Tibial artery (tissue), 4 donors: ENCODE data around the gene CNOT4.

Experiments
- DNase-seq, 2 donors: peaks; one replicate each; pipeline ENCODE4 v3.0.0-alpha.2; 2019
- H3K27ac ChIP-seq, 2 donors: fragments of 200-600 bp; sonication (generic) in 1 of 2; 1 replicate in 1 of 2; 2 replicates in 1 of 2; pipeline ENCODE4 v1.5.1; 2018 to 2019; ENCODE audit warnings: mild to moderate bottlenecking in 1 of 2
- H3K27me3 ChIP-seq, 2 donors: fragments of 200-600 bp; sonication (generic) in 1 of 2; one replicate each; pipeline versions ENCODE4 v1.5.1 to v1.6.0; 2016 to 2019
- H3K36me3 ChIP-seq, 3 donors: fragments of 200-600 bp; sonication (generic) in 2 of 3; one replicate each; pipeline ENCODE4 v1.5.1; 2016 to 2019; ENCODE audit warnings: mild to moderate bottlenecking in 2 of 3
- H3K4me1 ChIP-seq, 4 donors: fragments of 200-600 bp; sonication (generic) in 2 of 4; 1 replicate in 3 of 4; 2 replicates in 1 of 4; pipeline ENCODE4 v1.5.1; 2016 to 2019
- H3K4me3 ChIP-seq, 2 donors: fragments of 200-600 bp; sonication (generic) in 1 of 2; 1 replicate in 1 of 2; 2 replicates in 1 of 2; pipeline ENCODE4 v1.5.1; 2018 to 2019; ENCODE audit warnings: mild to moderate bottlenecking in 2 of 2
- H3K9me3 ChIP-seq, 3 donors: fragments of 200-600 bp; sonication (generic) in 1 of 3; one replicate each; pipeline ENCODE4 v1.5.1; 2016 to 2019
- CTCF ChIP-seq, 2 experiments: fragments of 200-600 bp in 1 of 2; fragments of 450-650 bp in 1 of 2; IDR thresholded peaks; one replicate each; pipeline ENCODE4 v1.5.1; 2017 to 2019; ENCODE audit warnings: antibody characterized with exemption in 2 of 2, mild to moderate bottlenecking in 1 of 2, moderate library complexity in 1 of 2
- intact Hi-C: fragments of 100-400 bp; cut with DNase I; formaldehyde crosslinking; loops from one replicate; pipeline ENCODE4 v1.15.0; 2023; ENCODE audit warnings: low total_unique reads

The CNOT4 gene

GRCh38 chr7:135410543-135410942 is 99.4 kb downstream of the CNOT4 start:
- Histone ChIP-seq H3K4me3 (no peak overlapping the region), H3K9me3 (no peaks in the 10 kb centered on the region), H3K36me3 (peaks cover 0 to 20% (median 5%) of the 10 kb centered on the region in 3 donors), H3K4me1 (no peaks in the 10 kb centered on the region), H3K27me3 (no peaks in the 10 kb centered on the region), H3K27ac (no peak overlapping the region)
- TF ChIP-seq CTCF (IDR thresholded peaks at IDR 0.05) = no peak
- intact Hi-C loops = no loop called here
- no peak for DNase-seq

- Histone ChIP-seq H3K4me1 (no peaks in the 10 kb centered on the region), H3K9me3 (no peaks in the 10 kb centered on the region), H3K27ac (no peak overlapping the region), H3K36me3 (peaks cover 0 to 20% (median 5%) of the 10 kb centered on the region in 3 donors), H3K27me3 (no peaks in the 10 kb centered on the region), H3K4me3 (no peak overlapping the region)
- intact Hi-C loops = no loop called here
- DNase-seq = no peak
- no peak for TF ChIP-seq CTCF (IDR thresholded peaks at IDR 0.05)
Observed at GRCh38 chr7:135409845-135410542, 99.9 kb downstream of the CNOT4 start.

GRCh38 chr7:135407884-135408283 is 102.0 kb downstream of the CNOT4 start:
- peaks cover 0 to 20% (median 5%) of the 10 kb centered on the region in 3 donors for H3K36me3 ChIP-seq
- intact Hi-C loops = no loop called here
- no peak for DNase-seq
- H3K4me1 ChIP-seq = no peaks in the 10 kb centered on the region
- no peak overlapping the region for H3K4me3 ChIP-seq
- no peak overlapping the region for H3K27ac ChIP-seq
- no peaks in the 10 kb centered on the region for H3K9me3 ChIP-seq
- no peaks in the 10 kb centered on the region for H3K27me3 ChIP-seq
- no peak for TF ChIP-seq CTCF (IDR thresholded peaks at IDR 0.05)

- no peak for DNase-seq
- H3K36me3 ChIP-seq = peaks cover 0 to 20% (median 5%) of the 10 kb centered on the region in 3 donors
- H3K9me3 ChIP-seq = no peaks in the 10 kb centered on the region
- H3K4me1 ChIP-seq = no peaks in the 10 kb centered on the region
- no peaks in the 10 kb centered on the region for H3K27me3 ChIP-seq
- TF ChIP-seq CTCF (IDR thresholded peaks at IDR 0.05) = no peak
- no peak overlapping the region for H3K27ac ChIP-seq
- no peak overlapping the region for H3K4me3 ChIP-seq
- intact Hi-C loops = no loop called here
Observed at GRCh38 chr7:135406918-135407317, 103.0 kb downstream of the CNOT4 start.

GRCh38 chr7:135405969-135406368 is 103.9 kb downstream of the CNOT4 start:
- H3K9me3 ChIP-seq = no peaks in the 10 kb centered on the region
- no peak overlapping the region for H3K4me3 ChIP-seq
- intact Hi-C loops = no loop called here

More at GRCh38 chr7:135405969-135406368, 103.9 kb downstream of the CNOT4 start:
- no peak for DNase-seq
- Histone ChIP-seq H3K4me1 (no peaks in the 10 kb centered on the region), H3K27me3 (no peaks in the 10 kb centered on the region), H3K36me3 (peaks cover 0 to 20% (median 5%) of the 10 kb centered on the region in 3 donors), H3K27ac (no peak overlapping the region)
- no peak for TF ChIP-seq CTCF (IDR thresholded peaks at IDR 0.05)
